Ovary (tissue), 9 donors: ENCODE measurements around the gene PPFIBP2. TPM values are rescaled to one million over a fixed set of nuclear protein-coding genes. Genes with fewer than 3 reads are reported as not detected.

Source experiments
- DNase-seq, 5 donors: peaks; one replicate each; pipeline ENCODE4 v3.0.0-alpha.2; 2019 to 2020
- H3K27ac ChIP-seq, 2 donors: fragments of 200-600 bp; one replicate each; pipeline versions ENCODE4 v1.5.1 to v1.8.0; 2019 to 2022
- H3K27me3 ChIP-seq: fragments of 200-600 bp; one replicate; pipeline ENCODE4 v1.8.0; 2022
- H3K36me3 ChIP-seq: fragments of 200-600 bp; sonication (generic); one replicate; pipeline ENCODE4 v1.5.1; 2019
- H3K4me1 ChIP-seq: one replicate; pipeline ENCODE4 v1.8.1; 2013; ENCODE audit warnings: mild to moderate bottlenecking, moderate library complexity; ENCODE audit not compliant: insufficient read depth
- H3K4me3 ChIP-seq: fragments of 200-600 bp; sonication (generic); one replicate; pipeline ENCODE4 v1.5.1; 2017
- H3K9me3 ChIP-seq, 2 donors: fragments of 200-600 bp in 1 of 2; sonication (generic) in 1 of 2; one replicate each; pipeline versions ENCODE4 v1.5.1 to v1.8.1; 2013 to 2019; ENCODE audit warnings: mild to moderate bottlenecking in 1 of 2, moderate library complexity in 1 of 2
- EP300 ChIP-seq: sonication (generic); formaldehyde crosslinking; IDR thresholded peaks from one replicate; pipeline ENCODE4 v1.6.1; 2017; ENCODE audit warnings: antibody characterized with exemption
- POLR2A ChIP-seq: fragments of 450-650 bp; IDR thresholded peaks from one replicate; pipeline ENCODE4 v1.6.1; 2017; ENCODE audit warnings: antibody characterized with exemption, mild to moderate bottlenecking, moderate library complexity
- WGBS, 3 donors: extraction: QIAGEN DNeasy Blood & Tissue Kit in 1 of 3; methylation state at CpG; one replicate each; pipeline versions ENCODE4 v1.1.5 to v1.1.7; 2013 to 2017; 5-methylcytosine and 5-hydroxymethylcytosine counted together
- intact Hi-C, 4 donors: fragments of 100-400 bp; cut with DNase I; formaldehyde crosslinking; loops; one replicate each; pipeline versions ENCODE4 v1.11.0 to v1.15.1; 2022 to 2023
- polyA plus RNA-seq, 2 donors: library from polyadenylated mRNA; stranded (reverse); fragments of 200-250 nt in 1 of 2; fragments of 350-450 nt in 1 of 2; fragmentation: Illumina TruSeq in 1 of 2; extraction: RNeasy Lipid Tissue Mini Kit (QIAGEN cat#74804) in 1 of 2; gene quantifications; one replicate each; pipeline ENCODE4 v1.2.3, GENCODE V29; 2013 to 2014
- total RNA-seq, 7 donors: library from RNA; depleted of rRNA in 2 of 7; stranded (reverse); fragments of >200 nt in 2 of 7; fragmentation: NEBNext Ultra II Directional in 3 of 7; extraction: Animal tissue kit (Norgen Biotek cat#: 25700) in 3 of 7; gene quantifications; one replicate each; pipeline versions ENCODE4 v1.1.0 to v1.2.4, GENCODE V29; 2016 to 2023
- TF ChIP-seq, protein P1 (sequence below), 3 donors: fragments of 450-650 bp in 2 of 3; fragments of 200-600 bp in 1 of 3; IDR thresholded peaks; one replicate each; pipeline versions ENCODE4 v1.5.1 to v1.8.0; 2016 to 2022; ENCODE audit warnings: antibody characterized with exemption in 3 of 3, mild to moderate bottlenecking in 1 of 3
- donor health status: DM: no; HTN: no; CAD: no; lungs with moderate emphysema.
- donor health status: DM: no; HTN: no; CAD: no.
- donor health status: Bipolar disorder and iron deficiency.
- donor health status: DM: yes; HTN: yes; CAD: no.
- donor health status: DM: no; HTN: no; CAD: no.
- donor health status: DM: yes; HTN: yes; CAD: no.

The PPFIBP2 gene
- total and polyA plus RNA-seq, 9 donors: 9.6 to 36.2 (median 20.7) TPM

DNA sequence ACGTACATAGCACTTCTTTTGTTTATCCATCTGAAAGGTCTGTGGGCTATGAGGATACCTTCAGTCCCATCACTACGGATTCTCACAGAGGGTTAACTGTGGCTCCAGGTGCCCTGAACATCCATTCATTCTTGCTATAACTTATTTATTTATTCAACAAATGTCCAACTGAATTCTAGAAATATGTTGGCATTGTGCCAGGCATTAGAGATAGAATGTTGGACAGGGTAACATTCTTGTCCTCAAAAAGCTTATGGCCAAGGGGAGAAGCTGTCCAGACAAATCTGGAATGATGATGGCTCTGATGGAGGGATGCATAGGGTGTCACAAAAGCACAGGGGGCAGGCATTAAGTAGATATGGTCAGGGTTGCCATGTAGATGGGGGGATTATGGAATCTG is 20.1 kb upstream of the PPFIBP2 start:
- WGBS, 3 donors: 87 to 98% (median 91%) methylated on average over 2 of the region's 2 CpGs
- Histone ChIP-seq H3K4me3 (no peak overlapping the region), H3K36me3 (no peaks in the 10 kb centered on the region), H3K9me3 (no peaks in the 10 kb centered on the region), H3K4me1 (no peaks in the 10 kb centered on the region), H3K27ac (no peak overlapping the region), H3K27me3 (no peaks in the 10 kb centered on the region)
- TF ChIP-seq POLR2A: no peak
- TF ChIP-seq EP300: no peak
- TF ChIP-seq, protein P1, sequence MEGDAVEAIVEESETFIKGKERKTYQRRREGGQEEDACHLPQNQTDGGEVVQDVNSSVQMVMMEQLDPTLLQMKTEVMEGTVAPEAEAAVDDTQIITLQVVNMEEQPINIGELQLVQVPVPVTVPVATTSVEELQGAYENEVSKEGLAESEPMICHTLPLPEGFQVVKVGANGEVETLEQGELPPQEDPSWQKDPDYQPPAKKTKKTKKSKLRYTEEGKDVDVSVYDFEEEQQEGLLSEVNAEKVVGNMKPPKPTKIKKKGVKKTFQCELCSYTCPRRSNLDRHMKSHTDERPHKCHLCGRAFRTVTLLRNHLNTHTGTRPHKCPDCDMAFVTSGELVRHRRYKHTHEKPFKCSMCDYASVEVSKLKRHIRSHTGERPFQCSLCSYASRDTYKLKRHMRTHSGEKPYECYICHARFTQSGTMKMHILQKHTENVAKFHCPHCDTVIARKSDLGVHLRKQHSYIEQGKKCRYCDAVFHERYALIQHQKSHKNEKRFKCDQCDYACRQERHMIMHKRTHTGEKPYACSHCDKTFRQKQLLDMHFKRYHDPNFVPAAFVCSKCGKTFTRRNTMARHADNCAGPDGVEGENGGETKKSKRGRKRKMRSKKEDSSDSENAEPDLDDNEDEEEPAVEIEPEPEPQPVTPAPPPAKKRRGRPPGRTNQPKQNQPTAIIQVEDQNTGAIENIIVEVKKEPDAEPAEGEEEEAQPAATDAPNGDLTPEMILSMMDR (IDR thresholded peaks at IDR 0.05): no peak
- no peak for DNase-seq
- intact Hi-C loops: no loop called here

DNA sequence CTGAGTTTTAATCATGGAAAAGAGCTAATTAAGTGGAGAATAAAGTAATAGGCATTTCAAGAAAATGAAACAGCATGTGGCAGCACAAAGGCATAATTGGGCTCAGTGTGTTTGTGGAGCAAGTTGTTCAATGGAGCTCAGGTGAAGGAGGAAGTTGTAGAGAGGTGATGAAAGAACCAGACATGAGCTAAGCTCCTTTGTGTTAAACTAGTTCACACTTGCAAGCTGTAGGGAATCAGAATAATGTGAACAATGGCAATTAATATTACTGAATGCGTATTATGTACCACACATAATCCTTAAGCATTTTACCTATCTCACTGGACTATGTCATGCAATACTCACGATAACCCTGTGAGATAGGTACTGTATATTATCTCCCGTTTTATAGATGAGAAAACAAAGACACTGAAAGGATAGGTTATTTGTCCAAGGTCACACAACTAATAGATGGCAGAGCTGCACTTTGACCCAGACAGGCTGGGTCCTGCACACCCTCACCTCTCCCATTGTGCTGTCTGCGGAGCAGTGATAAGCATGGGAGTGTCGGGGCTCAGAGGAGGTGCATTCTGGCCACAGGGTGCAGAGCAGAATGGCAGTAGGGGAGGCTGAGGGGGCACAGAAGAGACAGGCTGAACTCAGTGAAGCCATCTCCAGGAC is 19.6 kb upstream of the PPFIBP2 start:
- H3K4me1 ChIP-seq: no peaks in the 10 kb centered on the region
- H3K27me3 ChIP-seq: no peaks in the 10 kb centered on the region
- WGBS, 3 donors: 85 to 95% (median 90%) methylated on average over 5 of the region's 5 CpGs
- H3K9me3 ChIP-seq: no peaks in the 10 kb centered on the region
- TF ChIP-seq EP300 (no peak), POLR2A (no peak)
- TF ChIP-seq, protein P1 (IDR thresholded peaks at IDR 0.05): no peak
- H3K4me3 ChIP-seq: no peak overlapping the region
- intact Hi-C loops: no loop called here
- H3K27ac ChIP-seq: no peak overlapping the region
- no peak for DNase-seq
- H3K36me3 ChIP-seq: no peaks in the 10 kb centered on the region

DNA sequence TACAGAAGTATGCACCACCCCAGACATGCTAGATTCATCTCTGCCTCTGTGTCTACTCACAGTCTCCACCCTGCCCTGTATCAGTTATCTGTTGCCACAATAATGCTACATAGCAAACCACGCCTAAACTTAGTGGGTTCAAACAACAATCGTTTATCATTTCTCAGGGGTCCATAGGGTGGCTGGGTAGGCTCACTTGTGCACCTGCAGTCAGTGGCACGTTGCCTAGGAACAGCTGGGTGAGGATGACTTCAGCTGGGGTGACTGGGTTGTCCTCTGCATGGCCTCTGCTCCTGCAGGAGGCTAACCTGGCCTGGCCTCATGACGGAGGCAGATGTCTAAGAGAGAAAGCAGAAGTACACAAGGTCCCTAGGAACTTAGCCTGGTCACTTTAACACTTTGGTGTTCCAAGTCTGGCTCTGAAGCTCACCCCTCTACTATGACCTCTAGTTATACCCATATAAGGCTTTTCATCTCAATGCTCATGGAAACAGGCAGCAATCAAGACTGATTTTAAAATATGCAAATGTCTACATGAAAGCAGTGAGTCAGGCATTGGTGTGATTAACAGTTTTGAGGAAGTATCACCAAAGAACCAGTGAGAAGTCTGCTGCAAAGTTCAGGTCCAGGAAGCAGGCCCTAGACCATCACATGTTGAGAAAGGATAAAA is 17.8 kb upstream of the PPFIBP2 start:
- Histone ChIP-seq H3K4me3 (no peak overlapping the region), H3K9me3 (no peaks in the 10 kb centered on the region), H3K4me1 (no peaks in the 10 kb centered on the region), H3K27me3 (no peaks in the 10 kb centered on the region), H3K27ac (no peak overlapping the region), H3K36me3 (no peaks in the 10 kb centered on the region)
- no peak for DNase-seq
- intact Hi-C loops: no loop called here
- no peak for TF ChIP-seq POLR2A
- TF ChIP-seq, protein P1 (IDR thresholded peaks at IDR 0.05): no peak
- TF ChIP-seq EP300: no peak
- WGBS, 3 donors: 81 to 91% (median 82%) methylated on average over 4 of the region's 4 CpGs

DNA sequence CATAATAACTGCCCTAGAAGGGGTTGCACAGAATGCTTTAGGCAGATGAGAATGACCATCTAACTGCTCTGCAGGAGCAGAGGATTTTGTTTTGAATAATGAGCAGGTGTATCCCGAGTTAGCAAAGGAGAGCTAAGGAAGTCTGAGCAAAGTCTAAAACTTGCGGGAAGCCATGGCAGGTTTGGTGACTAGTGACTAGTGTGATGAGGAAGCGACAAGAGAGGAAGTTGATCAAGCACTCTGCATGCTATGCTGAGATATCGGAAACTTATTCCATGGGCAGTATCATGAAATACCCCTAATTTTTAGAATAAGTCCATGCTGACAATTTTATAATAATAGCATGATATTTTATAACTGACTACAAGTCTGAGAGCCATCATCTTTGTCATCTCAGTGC is 15.6 kb upstream of the PPFIBP2 start:
- WGBS, 3 donors: 90 to 93% (median 91%) methylated on average over 4 of the region's 4 CpGs
- Histone ChIP-seq H3K27ac (no peak overlapping the region), H3K9me3 (no peaks in the 10 kb centered on the region), H3K36me3 (no peaks in the 10 kb centered on the region), H3K4me1 (no peaks in the 10 kb centered on the region), H3K4me3 (no peak overlapping the region), H3K27me3 (no peaks in the 10 kb centered on the region)
- intact Hi-C loops: no loop called here
- TF ChIP-seq, protein P1 (IDR thresholded peaks at IDR 0.05): no peak
- no peak for TF ChIP-seq EP300
- TF ChIP-seq POLR2A: no peak
- no peak for DNase-seq
